ENCODE results near the gene TBC1D16.

TBC1D16 gene

DNA sequence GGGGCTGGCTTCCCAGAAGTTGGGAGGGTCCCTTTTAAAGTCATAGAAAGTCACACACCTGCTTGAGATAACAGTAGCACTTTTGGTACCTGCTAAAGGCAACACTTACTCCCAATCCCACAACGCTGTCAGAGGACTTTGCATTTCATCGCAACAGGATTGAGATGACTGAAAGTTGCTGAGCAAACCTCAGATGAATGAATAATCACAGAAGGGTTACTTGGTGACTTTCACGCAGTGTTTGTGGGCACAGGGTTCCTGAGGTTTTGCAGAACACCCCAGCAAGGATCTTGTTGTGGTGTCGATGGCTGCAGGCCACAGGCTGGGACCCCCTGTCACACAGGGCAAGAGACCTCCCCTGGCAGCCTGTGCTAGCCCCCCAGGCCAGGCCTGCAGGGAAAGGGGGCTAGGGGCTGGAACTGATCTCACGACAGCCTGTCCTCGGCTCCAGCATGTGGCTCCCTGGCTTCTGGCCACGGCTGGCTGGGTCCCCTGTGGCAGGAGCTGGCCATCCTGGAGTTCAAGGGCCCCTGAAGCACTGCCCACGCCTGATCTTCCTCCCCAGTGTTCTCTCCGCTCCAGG, 117.0 kb downstream of the TBC1D16 start:
- no peak overlapping the region for H3K9ac ChIP-seq (ENCODE audit: low read length)

DNA sequence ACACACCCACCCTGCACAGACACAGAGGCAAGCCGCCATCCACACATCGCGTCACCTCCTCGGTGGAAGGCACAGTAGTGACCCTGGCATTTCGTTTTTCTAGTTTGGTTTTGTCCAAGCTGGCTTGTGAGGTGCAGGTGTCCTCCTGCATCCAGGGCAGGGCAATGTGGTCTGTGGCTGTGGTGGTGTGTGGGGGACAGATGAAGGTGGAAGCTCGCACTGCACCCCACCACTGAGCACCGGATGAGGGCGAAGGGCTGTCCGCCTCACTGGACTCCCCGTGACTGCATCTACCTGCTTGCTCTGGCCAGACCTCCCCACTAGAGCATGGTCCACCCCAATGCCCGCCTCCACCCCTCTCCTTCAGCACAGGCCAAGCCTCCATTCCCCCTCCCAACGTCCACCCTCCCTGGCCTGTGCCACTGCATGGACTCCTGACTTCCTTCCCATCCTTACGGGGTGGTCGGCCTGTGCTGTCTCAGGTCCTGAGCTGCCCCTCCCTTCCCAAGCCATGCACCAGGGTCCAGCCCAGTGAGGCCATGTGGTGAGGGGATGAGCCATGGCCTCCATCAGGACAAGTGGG, 117.7 kb downstream of the TBC1D16 start:
- H3K4me1 ChIP-seq (ENCODE audit: control insufficient read depth, insufficient read depth, low read length) = peaks cover 5% of the 10 kb centered on the region
- no peak overlapping the region for H3K27ac ChIP-seq (ENCODE audit: low read depth, low read length)
- no peak overlapping the region for H3K4me3 ChIP-seq (ENCODE audit: low read length)
- H3K36me3 ChIP-seq (ENCODE audit: control insufficient read depth, insufficient read depth, low read length) = no peaks in the 10 kb centered on the region
- H3K27me3 ChIP-seq (ENCODE audit: control insufficient read depth, insufficient read depth, low read length) = peaks cover 9% of the 10 kb centered on the region
- no peak overlapping the region for H3K9ac ChIP-seq (ENCODE audit: low read length)

More for the DNA sequence above, 117.0 kb downstream of the TBC1D16 start:
- H3K4me3 ChIP-seq (ENCODE audit: low read length) = peak overlapping the region; percentile 19
- H3K27ac ChIP-seq (ENCODE audit: low read depth, low read length) = no peak overlapping the region
- peaks cover 5% of the 10 kb centered on the region for H3K4me1 ChIP-seq (ENCODE audit: control insufficient read depth, insufficient read depth, low read length)
- no peaks in the 10 kb centered on the region for H3K36me3 ChIP-seq (ENCODE audit: control insufficient read depth, insufficient read depth, low read length)
- peaks cover 9% of the 10 kb centered on the region for H3K27me3 ChIP-seq (ENCODE audit: control insufficient read depth, insufficient read depth, low read length)

DNA sequence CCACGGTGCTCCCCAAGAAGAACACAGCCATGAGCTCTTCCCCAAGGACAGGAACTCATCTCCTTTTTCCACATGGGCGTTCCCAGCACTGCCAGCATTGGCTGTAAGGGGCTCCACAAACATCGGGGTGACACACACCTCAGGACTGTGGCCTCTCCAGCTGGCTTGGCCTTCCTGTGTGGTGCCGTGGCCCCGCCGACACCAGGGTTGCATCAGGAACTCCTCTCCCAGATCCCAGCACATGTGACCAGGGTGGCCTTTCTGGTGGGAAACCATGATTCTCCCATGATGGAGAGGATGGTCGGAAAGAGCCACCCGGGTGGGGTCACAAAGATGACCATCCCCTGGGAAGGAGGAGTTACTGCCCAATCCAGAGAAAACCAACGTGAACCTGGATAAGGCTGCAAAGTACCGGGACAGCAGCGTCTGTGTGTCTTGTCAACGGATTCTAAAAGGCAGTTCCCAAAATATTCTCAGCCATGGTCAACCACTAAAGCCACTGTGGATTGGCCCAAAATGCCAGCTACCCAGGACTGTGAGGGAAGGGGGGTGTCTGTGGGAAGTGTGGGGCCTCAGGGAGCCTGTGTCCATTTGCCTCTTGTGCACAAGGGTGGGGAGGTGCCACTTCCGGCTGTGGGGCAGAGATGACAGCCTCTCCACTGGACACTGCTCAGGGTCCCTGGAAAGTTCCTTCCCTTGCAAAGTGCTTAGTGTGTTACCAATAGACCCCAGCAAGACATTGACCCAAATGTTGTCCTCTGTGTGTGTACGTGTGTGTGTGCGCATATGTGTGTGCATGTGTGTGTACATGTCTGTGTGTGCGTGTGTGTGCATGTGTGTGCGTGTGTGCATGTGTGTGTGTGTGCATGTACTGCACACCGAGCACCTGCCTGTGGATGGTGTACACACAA, 118.4 kb downstream of the TBC1D16 start:
- Histone ChIP-seq H3K4me3 (ENCODE audit: low read length) (no peak overlapping the region), H3K27me3 (ENCODE audit: control insufficient read depth, insufficient read depth, low read length) (peaks cover 9% of the 10 kb centered on the region), H3K9ac (ENCODE audit: low read length) (no peak overlapping the region), H3K36me3 (ENCODE audit: control insufficient read depth, insufficient read depth, low read length) (no peaks in the 10 kb centered on the region), H3K4me1 (ENCODE audit: control insufficient read depth, insufficient read depth, low read length) (peaks cover 5% of the 10 kb centered on the region), H3K27ac (ENCODE audit: low read depth, low read length) (no peak overlapping the region)

DNA sequence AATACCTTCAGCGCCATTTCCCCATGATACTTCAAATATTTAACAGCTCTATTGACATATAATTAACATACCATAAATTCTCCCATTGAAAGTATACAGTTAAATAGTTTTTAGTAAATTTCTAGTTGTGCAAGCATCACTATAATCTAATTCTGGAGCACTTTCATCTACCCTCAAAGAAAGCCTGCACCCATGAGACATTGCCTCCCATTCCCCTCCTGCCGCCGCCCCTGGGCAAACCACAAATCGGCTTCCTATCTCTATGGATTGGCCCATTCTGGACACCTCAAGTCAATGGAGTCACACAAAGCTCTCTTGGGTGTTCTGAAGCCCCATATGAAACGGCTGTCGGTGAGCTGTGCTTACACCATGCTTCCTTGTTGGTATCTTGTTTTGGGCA, 119.2 kb downstream of the TBC1D16 start:
- H3K27ac ChIP-seq (ENCODE audit: low read depth, low read length) = no peak overlapping the region
- peaks cover 8% of the 10 kb centered on the region for H3K27me3 ChIP-seq (ENCODE audit: control insufficient read depth, insufficient read depth, low read length)
- H3K4me3 ChIP-seq (ENCODE audit: low read length) = no peak overlapping the region
- peaks cover 5% of the 10 kb centered on the region for H3K4me1 ChIP-seq (ENCODE audit: control insufficient read depth, insufficient read depth, low read length)
- no peak overlapping the region for H3K9ac ChIP-seq (ENCODE audit: low read length)
- no peaks in the 10 kb centered on the region for H3K36me3 ChIP-seq (ENCODE audit: control insufficient read depth, insufficient read depth, low read length)

DNA sequence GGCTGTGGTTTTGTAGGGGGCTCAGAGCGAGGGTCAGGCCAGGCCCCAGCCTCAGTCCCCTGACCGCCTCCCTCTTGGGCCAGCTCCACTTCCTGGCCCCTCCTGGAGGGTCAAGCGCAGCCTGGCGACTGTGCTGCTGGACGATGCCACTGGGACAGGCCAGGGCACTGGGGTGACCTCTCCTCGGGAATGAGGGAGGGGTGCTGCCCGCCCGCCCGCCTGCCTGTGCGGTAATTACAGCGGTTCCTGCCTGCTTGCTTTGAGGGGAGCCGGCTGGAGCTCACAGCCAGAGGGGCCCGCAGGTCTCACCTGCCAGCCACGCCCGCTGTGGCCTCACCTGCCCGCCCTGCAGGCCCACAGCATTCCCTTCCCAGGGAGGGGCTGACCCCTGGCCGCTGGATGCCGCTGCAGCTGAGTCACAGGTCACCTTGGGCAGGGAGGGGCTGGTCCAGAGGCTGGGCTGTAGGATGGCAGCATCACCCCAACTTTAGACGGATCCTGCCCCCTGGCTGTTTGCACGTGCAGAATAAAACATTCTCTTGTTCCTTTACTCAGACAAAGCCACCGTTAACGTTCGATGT, 119.7 kb downstream of the TBC1D16 start:
- Histone ChIP-seq H3K27me3 (ENCODE audit: control insufficient read depth, insufficient read depth, low read length) (peaks cover 3% of the 10 kb centered on the region), H3K9ac (ENCODE audit: low read length) (no peak overlapping the region), H3K4me3 (ENCODE audit: low read length) (no peak overlapping the region), H3K36me3 (ENCODE audit: control insufficient read depth, insufficient read depth, low read length) (no peaks in the 10 kb centered on the region), H3K27ac (ENCODE audit: low read depth, low read length) (no peak overlapping the region), H3K4me1 (ENCODE audit: control insufficient read depth, insufficient read depth, low read length) (peaks cover 5% of the 10 kb centered on the region)

DNA sequence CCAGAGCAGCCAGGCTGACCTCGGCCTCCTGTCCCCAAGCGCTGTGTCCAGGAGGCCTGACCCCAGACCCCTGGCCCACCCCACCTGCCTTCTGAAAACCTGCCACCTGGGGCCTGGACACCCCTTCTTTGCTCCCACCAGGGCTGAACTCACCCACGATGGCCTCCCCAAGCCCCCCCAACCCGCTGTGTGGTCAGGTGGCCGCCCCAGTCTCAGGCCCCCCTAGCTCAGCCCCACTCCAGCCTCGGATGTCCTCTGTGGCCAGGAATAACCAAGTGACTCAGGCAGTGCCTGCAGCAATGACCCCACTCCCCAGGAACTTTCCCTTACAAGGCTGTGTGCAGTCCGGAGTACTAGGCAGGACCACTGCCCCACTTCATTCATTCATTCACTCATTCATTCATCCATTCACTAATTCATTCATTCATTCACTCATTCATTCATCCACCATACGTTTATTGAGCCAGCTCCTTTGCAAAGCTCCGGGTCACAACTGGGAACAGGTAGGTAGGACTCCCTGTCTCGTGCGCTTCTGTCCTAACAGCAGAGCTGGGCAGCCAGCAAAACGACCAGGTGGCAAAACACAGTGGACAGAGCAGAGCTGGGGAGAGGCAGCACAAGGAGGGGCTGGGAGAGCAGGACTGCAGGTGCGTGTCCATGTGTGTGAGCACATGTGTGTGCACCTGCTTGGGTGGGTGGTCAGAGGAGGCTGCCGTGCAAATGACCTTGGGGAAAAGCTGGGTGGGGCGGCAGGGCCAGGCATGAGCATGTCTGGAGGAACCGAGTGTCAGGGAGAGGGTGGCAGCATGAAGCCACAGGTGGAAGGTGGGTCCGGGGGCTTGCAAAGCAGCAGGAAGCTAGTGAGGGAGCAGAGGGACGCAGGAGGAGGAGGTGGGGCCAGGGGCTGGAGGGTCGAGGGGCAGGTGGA, 120.6 kb downstream of the TBC1D16 start:
- Histone ChIP-seq H3K27me3 (ENCODE audit: control insufficient read depth, insufficient read depth, low read length) (peaks cover 3% of the 10 kb centered on the region), H3K4me1 (ENCODE audit: control insufficient read depth, insufficient read depth, low read length) (peaks cover 5% of the 10 kb centered on the region)

DNA sequence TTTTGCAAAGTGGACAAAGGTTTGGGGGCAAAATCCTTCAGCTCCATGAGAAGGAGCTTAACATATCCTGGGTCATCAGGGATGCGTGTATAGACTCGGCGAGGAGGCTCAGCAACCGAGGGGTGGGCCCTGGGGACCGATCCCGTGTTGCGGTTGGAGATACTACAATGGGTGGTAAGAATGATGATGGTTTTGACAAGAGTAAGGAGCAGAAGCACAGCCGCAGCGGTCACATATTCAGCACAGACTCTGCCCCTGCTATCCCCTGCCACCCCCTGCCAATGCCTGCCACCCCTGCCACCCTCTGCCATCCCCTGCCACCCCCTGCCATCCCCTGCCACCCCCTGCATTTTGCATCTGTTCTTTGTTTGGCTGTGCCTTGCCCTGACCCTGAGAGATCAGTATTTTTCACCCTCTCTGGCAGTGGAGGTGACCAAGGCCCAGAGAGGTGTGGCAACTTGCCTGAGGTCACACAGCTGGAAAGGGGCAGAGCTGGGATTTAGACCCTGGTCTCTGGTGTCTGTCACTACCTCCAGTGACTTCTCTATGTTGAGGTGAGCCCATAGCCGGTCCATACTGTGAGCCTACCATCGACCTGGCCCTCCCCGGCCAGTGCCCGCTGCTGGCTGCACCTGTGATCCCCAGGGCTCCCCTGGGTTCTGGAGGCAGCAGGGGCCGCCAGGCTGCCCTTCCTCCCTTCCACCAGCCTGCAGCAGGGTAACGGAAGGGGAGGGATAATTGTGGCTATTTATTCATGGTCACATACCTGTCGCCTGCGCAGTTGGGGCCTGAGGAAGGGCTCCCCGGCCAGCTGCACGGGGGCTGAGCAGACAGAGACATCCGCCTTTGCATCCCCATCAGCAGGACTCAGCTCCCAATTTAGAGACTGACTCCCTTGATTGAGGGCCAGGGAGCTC, 121.5 kb downstream of the TBC1D16 start:
- H3K9ac ChIP-seq (ENCODE audit: low read length) = no peak overlapping the region
- H3K27me3 ChIP-seq (ENCODE audit: control insufficient read depth, insufficient read depth, low read length) = peaks cover 2% of the 10 kb centered on the region
- no peak overlapping the region for H3K27ac ChIP-seq (ENCODE audit: low read depth, low read length)
- H3K4me1 ChIP-seq (ENCODE audit: control insufficient read depth, insufficient read depth, low read length) = peaks cover 2% of the 10 kb centered on the region
- H3K36me3 ChIP-seq (ENCODE audit: control insufficient read depth, insufficient read depth, low read length) = no peaks in the 10 kb centered on the region
- H3K4me3 ChIP-seq (ENCODE audit: low read length) = no peak overlapping the region

More for the DNA sequence above, 120.6 kb downstream of the TBC1D16 start:
- H3K9ac ChIP-seq (ENCODE audit: low read length) = no peak overlapping the region
- no peaks in the 10 kb centered on the region for H3K36me3 ChIP-seq (ENCODE audit: control insufficient read depth, insufficient read depth, low read length)
- no peak overlapping the region for H3K4me3 ChIP-seq (ENCODE audit: low read length)
- no peak overlapping the region for H3K27ac ChIP-seq (ENCODE audit: low read depth, low read length)

DNA sequence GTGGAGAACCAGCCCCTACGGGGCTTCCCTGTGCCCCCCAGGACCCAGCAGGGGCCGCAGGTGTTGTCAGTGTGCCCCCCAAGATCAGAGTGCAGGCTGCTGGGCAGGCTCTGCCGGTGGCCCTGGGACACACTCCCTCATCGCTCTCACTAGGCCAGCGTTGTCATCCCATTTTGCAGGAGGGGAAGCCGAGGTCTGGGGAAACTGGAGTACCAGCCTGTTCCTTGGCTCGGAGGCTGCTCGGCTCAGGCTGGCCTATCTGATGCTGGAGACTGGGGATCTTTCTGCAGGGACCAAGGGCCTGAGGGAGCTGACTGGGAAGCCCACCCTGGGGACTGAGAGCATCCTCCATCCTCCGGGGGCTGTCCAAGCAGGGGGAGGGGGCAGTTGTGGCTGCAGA, 122.2 kb downstream of the TBC1D16 start:
- H3K9ac ChIP-seq (ENCODE audit: low read length) = no peak overlapping the region
- no peaks in the 10 kb centered on the region for H3K36me3 ChIP-seq (ENCODE audit: control insufficient read depth, insufficient read depth, low read length)
- H3K4me3 ChIP-seq (ENCODE audit: low read length) = no peak overlapping the region
- no peaks in the 10 kb centered on the region for H3K4me1 ChIP-seq (ENCODE audit: control insufficient read depth, insufficient read depth, low read length)
- H3K27me3 ChIP-seq (ENCODE audit: control insufficient read depth, insufficient read depth, low read length) = no peaks in the 10 kb centered on the region
- H3K27ac ChIP-seq (ENCODE audit: low read depth, low read length) = no peak overlapping the region

DNA sequence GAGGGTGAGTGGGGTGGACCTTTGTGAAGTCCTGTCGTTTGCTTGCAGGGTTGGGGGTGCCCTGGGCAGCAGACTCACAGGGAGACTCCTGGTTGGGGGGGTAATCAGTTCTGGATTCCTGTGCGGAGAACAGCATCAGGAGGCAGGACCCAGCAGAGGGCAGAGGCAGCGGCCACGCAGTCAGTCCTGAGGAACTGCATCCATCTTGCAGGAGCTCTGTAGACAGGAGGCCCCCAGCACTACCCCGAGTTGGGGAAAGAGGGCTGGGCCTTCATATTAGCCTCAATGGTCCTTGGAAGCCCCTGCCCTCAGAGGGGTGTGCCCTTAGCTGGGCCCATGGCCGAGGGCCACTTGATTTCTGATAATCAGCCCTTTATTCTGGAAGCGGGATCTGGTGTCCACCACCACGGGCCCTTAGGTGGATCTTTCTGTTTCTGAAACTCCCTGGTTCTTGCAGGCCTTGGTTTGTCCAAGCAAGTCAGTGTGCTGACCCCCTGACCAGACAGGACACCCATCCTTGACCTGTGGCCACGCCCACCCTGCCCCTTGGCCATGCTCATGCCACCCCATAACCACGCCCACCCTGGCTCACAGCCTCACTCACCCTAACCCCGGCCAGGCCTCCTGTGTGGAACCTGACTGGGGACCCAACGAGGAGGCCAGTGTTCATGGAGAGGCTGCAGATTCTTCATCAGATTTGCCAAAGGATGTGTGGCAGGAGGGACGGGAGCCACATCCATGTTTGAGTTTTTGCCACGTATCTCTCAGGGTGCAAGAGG, 122.9 kb downstream of the TBC1D16 start:
- H3K4me3 ChIP-seq (ENCODE audit: low read length) = no peak overlapping the region
- no peak overlapping the region for H3K9ac ChIP-seq (ENCODE audit: low read length)
- H3K36me3 ChIP-seq (ENCODE audit: control insufficient read depth, insufficient read depth, low read length) = no peaks in the 10 kb centered on the region
- no peaks in the 10 kb centered on the region for H3K27me3 ChIP-seq (ENCODE audit: control insufficient read depth, insufficient read depth, low read length)
- no peaks in the 10 kb centered on the region for H3K4me1 ChIP-seq (ENCODE audit: control insufficient read depth, insufficient read depth, low read length)
- no peak overlapping the region for H3K27ac ChIP-seq (ENCODE audit: low read depth, low read length)

DNA sequence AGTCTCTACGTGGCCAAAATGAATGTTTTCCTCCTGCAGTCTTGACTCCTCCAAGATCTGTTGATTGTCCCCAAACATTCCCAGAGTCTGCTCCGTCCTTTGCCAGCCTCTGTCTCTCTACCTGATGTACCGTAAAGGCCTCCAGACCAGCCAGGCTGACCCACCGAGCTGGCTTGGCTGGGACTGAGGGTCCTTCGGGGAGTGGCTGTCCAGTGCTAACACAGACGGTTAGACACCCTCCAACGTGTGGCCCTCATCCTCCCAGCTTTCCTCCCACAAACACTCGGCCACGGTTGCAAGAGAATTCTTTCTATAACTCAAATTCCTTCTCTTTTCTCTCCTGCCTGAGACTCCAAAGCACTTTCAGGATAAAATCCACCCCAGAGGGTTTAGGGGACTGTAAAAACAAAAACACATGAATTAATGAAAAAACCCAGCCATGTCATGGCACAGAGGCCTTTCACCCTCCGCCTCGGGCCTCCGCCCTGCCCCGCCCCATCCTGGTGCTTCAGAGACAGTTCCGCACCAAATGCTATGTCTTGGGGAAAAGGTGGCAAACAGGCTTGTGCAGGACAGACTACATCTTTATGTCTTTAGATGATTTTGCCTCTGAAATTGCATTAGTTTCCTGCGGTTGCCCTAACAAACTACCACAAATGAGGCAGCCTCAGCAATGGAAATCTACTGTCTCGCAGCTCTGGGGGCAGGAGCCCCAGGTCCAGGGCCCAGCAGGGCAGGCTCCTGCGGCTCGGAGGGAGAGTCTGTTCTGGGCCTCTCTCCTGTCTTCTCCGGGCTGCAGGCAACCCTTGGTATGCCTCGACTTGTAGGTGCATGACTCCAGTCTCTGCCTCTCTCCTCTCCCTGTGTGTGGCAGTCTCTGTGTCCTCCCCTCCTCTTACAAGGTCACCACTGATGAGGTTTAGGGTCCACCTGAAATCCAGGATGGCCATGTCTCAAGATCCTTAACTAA, 124.0 kb downstream of the TBC1D16 start:
- Histone ChIP-seq H3K9ac (ENCODE audit: low read length) (no peak overlapping the region), H3K4me1 (ENCODE audit: control insufficient read depth, insufficient read depth, low read length) (no peaks in the 10 kb centered on the region), H3K4me3 (ENCODE audit: low read length) (no peak overlapping the region), H3K36me3 (ENCODE audit: control insufficient read depth, insufficient read depth, low read length) (no peaks in the 10 kb centered on the region), H3K27me3 (ENCODE audit: control insufficient read depth, insufficient read depth, low read length) (no peaks in the 10 kb centered on the region), H3K27ac (ENCODE audit: low read depth, low read length) (no peak overlapping the region)
